GM23338 (cell line): Measurements from ENCODE around the gene ACHE. TPM values are rescaled to one million over a fixed set of nuclear protein-coding genes. Genes with fewer than 3 reads are reported as not detected.
"Not testable (repeated sequence)": the region's sequence is repeated elsewhere in the genome, so short reads cannot be mapped to it uniquely, and the experiment has no call there.

Source experiments
- ATAC-seq: fragments of 200-7000 bp; cut with Tn5 transposase; 3 replicates; pipeline ENCODE4 v1.9.1; 2020
- DNase-seq: peaks from one replicate; pipeline ENCODE4 v3.0.0-alpha.2; 2015; ENCODE audit warnings: low spot score
- H2AFZ ChIP-seq: fragments of 200-600 bp; sonication (generic); 2 replicates; pipeline ENCODE4 v1.8.0; 2016; ENCODE audit warnings: antibody characterized with exemption, mild to moderate bottlenecking, moderate library complexity
- H3F3A ChIP-seq: fragments of 200-600 bp; sonication (generic); replicated peaks from 2 replicates; pipeline ENCODE4 v1.8.0; 2017; ENCODE audit warnings: antibody characterized with exemption, mixed run types, low read depth
- H3K27ac ChIP-seq: fragments of 200-600 bp; sonication (generic); 2 replicates; pipeline ENCODE4 v1.6.1; 2016; ENCODE audit warnings: low read depth
- H3K27me3 ChIP-seq: fragments of 200-600 bp; sonication (generic); 2 replicates; pipeline ENCODE4 v1.8.0; 2016; ENCODE audit warnings: mild to moderate bottlenecking, mixed run types, moderate library complexity; ENCODE audit not compliant: insufficient read depth
- H3K36me3 ChIP-seq: fragments of 200-600 bp; sonication (generic); 2 replicates; pipeline ENCODE4 v1.8.0; 2016; ENCODE audit warnings: mild to moderate bottlenecking; ENCODE audit not compliant: insufficient read depth
- H3K4me1 ChIP-seq: fragments of 200-600 bp; sonication (generic); 2 replicates; pipeline ENCODE4 v1.8.0; 2016; ENCODE audit warnings: mild to moderate bottlenecking, moderate library complexity; ENCODE audit not compliant: insufficient read depth
- H3K4me2 ChIP-seq: fragments of 200-600 bp; sonication (generic); 2 replicates; pipeline ENCODE4 v1.7.1; 2017; ENCODE audit warnings: mixed run types
- H3K4me3 ChIP-seq: fragments of 200-600 bp; sonication (generic); 2 replicates; pipeline ENCODE4 v1.6.1; 2016; ENCODE audit warnings: mixed run types
- H3K79me2 ChIP-seq: fragments of 200-600 bp; sonication (generic); replicated peaks from 2 replicates; pipeline ENCODE4 v1.8.0; 2017; ENCODE audit warnings: mild to moderate bottlenecking; ENCODE audit not compliant: insufficient read depth
- H3K9me2 ChIP-seq: fragments of 200-600 bp; sonication (generic); 2 replicates; pipeline ENCODE4 v1.8.0; 2017; ENCODE audit not compliant: insufficient read depth
- H4K20me1 ChIP-seq: fragments of 200-600 bp; sonication (generic); replicated peaks from 2 replicates; pipeline ENCODE4 v1.8.0; 2017; ENCODE audit warnings: mild to moderate bottlenecking; ENCODE audit not compliant: insufficient read depth
- H3K27ac Mint-ChIP-seq: 2 replicates; pipeline ENCODE4 v1.8.0; 2020; ENCODE audit warnings: inconsistent platforms, mild to moderate bottlenecking, moderate library complexity, mixed read lengths
- H3K27me3 Mint-ChIP-seq: 3 replicates; pipeline ENCODE4 v1.8.0; 2022; ENCODE audit warnings: low read depth, mild to moderate bottlenecking, moderate library complexity, mixed read lengths, inconsistent platforms; ENCODE audit not compliant: insufficient read depth, poor library complexity
- H3K36me3 Mint-ChIP-seq: 3 replicates; pipeline ENCODE4 v1.8.0; 2021; ENCODE audit warnings: low read depth, mild to moderate bottlenecking, inconsistent platforms, moderate library complexity, mixed read lengths
- H3K4me1 Mint-ChIP-seq: 3 replicates; pipeline ENCODE4 v1.8.0; 2020; ENCODE audit warnings: mild to moderate bottlenecking, inconsistent platforms, mixed read lengths
- H3K4me3 Mint-ChIP-seq: 3 replicates; pipeline ENCODE4 v1.8.0; 2021; ENCODE audit warnings: moderate library complexity, mild to moderate bottlenecking, inconsistent platforms, mixed read lengths
- H3K9me3 Mint-ChIP-seq: 3 replicates; pipeline ENCODE4 v1.8.0; 2020; ENCODE audit warnings: moderate library complexity, mild to moderate bottlenecking, inconsistent platforms, mixed read lengths
- EZH2 ChIP-seq: fragments of 200-600 bp; sonication (generic); IDR thresholded peaks from one replicate; pipeline ENCODE4 v1.8.0; 2017; ENCODE audit warnings: antibody characterized with exemption, mild to moderate bottlenecking, low read depth; ENCODE audit not compliant: unreplicated experiment
- EZH2phosphoT487 ChIP-seq: fragments of 200-600 bp; sonication (generic); IDR thresholded peaks from one replicate; pipeline ENCODE4 v1.8.1; 2018; ENCODE audit warnings: antibody characterized with exemption; ENCODE audit not compliant: unreplicated experiment
- JUNB ChIP-seq: IDR thresholded peaks from one replicate; pipeline ENCODE4 v1.6.1; 2016; ENCODE audit warnings: antibody characterized with exemption; ENCODE audit not compliant: unreplicated experiment
- NANOG ChIP-seq: IDR thresholded peaks from 2 replicates; pipeline ENCODE4 v1.6.1; 2016; ENCODE audit warnings: antibody characterized with exemption, borderline replicate concordance
- POLR2AphosphoS5 ChIP-seq: IDR thresholded peaks from 2 replicates; pipeline ENCODE4 v1.6.1; 2016; ENCODE audit warnings: antibody characterized with exemption, low read depth
- STAT1 ChIP-seq: IDR thresholded peaks from one replicate; pipeline ENCODE4 v1.6.1; 2016; ENCODE audit warnings: antibody characterized with exemption; ENCODE audit not compliant: unreplicated experiment
- ZNF114 ChIP-seq: fragments of 250-450 bp; sonication (Bioruptor Pico); IDR thresholded peaks from 2 replicates; pipeline ENCODE4 v1.5.0; 2020; ENCODE audit warnings: mild to moderate bottlenecking, moderate library complexity
- ZNF462 ChIP-seq: fragments of 250-450 bp; sonication (Bioruptor Pico); IDR thresholded peaks from 2 replicates; pipeline ENCODE4 v1.5.0; 2020; ENCODE audit warnings: mild to moderate bottlenecking, moderate library complexity
- polyA plus RNA-seq: library from polyadenylated mRNA; unstranded; fragments of >200 nt; fragmentation: Nextera tagmentation; extraction: Ambion mirVana; gene quantifications from 2 replicates; pipeline ENCODE4 v1.2.1, GENCODE V29; 2016
- total RNA-seq: library from RNA; depleted of rRNA; stranded (reverse); fragments of >200 nt; shearing (Covaris generic); gene quantifications from 2 replicates; pipeline ENCODE4 v1.2.3, GENCODE V29; 2014

Gene ACHE
- total and polyA plus RNA-seq, 2 experiments from 2014 or later: 3.6 to 3.7 TPM

GRCh38 chr7:100936167-100936566, 40.5 kb upstream of the ACHE start:
- H3K4me1 ChIP-seq, H3K79me2 ChIP-seq, H3K27ac ChIP-seq, H3K27me3 ChIP-seq, ATAC-seq, H3K36me3 ChIP-seq, H3F3A ChIP-seq, H3K9me2 ChIP-seq, H3K4me3 ChIP-seq, H2AFZ ChIP-seq, H4K20me1 ChIP-seq, H3K4me1 Mint-ChIP-seq, H3K4me2 ChIP-seq, DNase-seq, H3K4me3 Mint-ChIP-seq, H3K27ac Mint-ChIP-seq: not testable (repeated sequence)
- H3K36me3 Mint-ChIP-seq: peaks cover 35% of the 10 kb centered on the region
- peaks cover 62% of the 10 kb centered on the region for H3K9me3 Mint-ChIP-seq
- peaks cover 16% of the 10 kb centered on the region for H3K27me3 Mint-ChIP-seq

GRCh38 chr7:100935381-100935780, 39.7 kb upstream of the ACHE start:
- not testable (repeated sequence) for H3F3A ChIP-seq, H3K36me3 ChIP-seq, H3K4me3 ChIP-seq, H3K4me1 ChIP-seq, H3K9me2 ChIP-seq, ATAC-seq, H3K79me2 ChIP-seq, H3K4me1 Mint-ChIP-seq, H3K27me3 ChIP-seq, DNase-seq, H3K27ac ChIP-seq, H2AFZ ChIP-seq, H4K20me1 ChIP-seq, H3K4me3 Mint-ChIP-seq, H3K27ac Mint-ChIP-seq, H3K4me2 ChIP-seq
- peaks cover 18% of the 10 kb centered on the region for H3K27me3 Mint-ChIP-seq
- peaks cover 39% of the 10 kb centered on the region for H3K36me3 Mint-ChIP-seq
- H3K9me3 Mint-ChIP-seq: peaks cover 60% of the 10 kb centered on the region

GRCh38 chr7:100933734-100934133, 38.0 kb upstream of the ACHE start:
- ATAC-seq: peak; percentile 50
- H3K4me2 ChIP-seq: no peak overlapping the region
- 0 out of 2 replicates have a peak, but pooled peaks cover 3% of the 10 kb centered on the region for H3F3A ChIP-seq
- H3K4me3 ChIP-seq: no peak overlapping the region
- Mint-ChIP-seq H3K4me3 (no peak overlapping the region), H3K4me1 (peaks cover 15% of the 10 kb centered on the region), H3K27me3 (peaks cover 16% of the 10 kb centered on the region), H3K9me3 (peaks cover 51% of the 10 kb centered on the region), H3K27ac (no peak overlapping the region), H3K36me3 (peaks cover 34% of the 10 kb centered on the region)
- peak; percentile 51 for DNase-seq
- peaks cover 11% of the 10 kb centered on the region; the same call in 1 of the 2 replicates for H3K4me1 ChIP-seq
- H3K79me2 ChIP-seq: no peaks in the 10 kb centered on the region
- no peaks in the 10 kb centered on the region for H3K9me2 ChIP-seq
- H3K36me3 ChIP-seq: no peaks in the 10 kb centered on the region; the same call in 1 of the 2 replicates
- no peaks in the 10 kb centered on the region for H4K20me1 ChIP-seq
- no peak for TF ChIP-seq ZNF462 (CRISPR knock-in tag)
- no peak for TF ChIP-seq ZNF114 (CRISPR knock-in tag)
- no peak for TF ChIP-seq NANOG
- TF ChIP-seq EZH2phosphoT487: no peak
- TF ChIP-seq POLR2AphosphoS5: no peak
- no peak for TF ChIP-seq EZH2
- no peak for TF ChIP-seq JUNB
- no peak for TF ChIP-seq STAT1
- H2AFZ ChIP-seq: no peak overlapping the region
- no peak overlapping the region for H3K27ac ChIP-seq
- H3K27me3 ChIP-seq: no peaks in the 10 kb centered on the region
